NOMO-1 treated with DMSO at 0.1 percent for 48 hours (cell line): ENCODE measurements around the gene TCP11.
A peak's percentile ranks its signal among the peaks of the same experiment; 100 is the strongest.
"Not testable (repeated sequence)": the region's sequence is repeated elsewhere in the genome, so short reads cannot be mapped to it uniquely, and the experiment has no call there.

Experiments used
- DNase-seq: peaks from one replicate; lab custom pipeline; 2025; ENCODE audit not compliant: unreplicated experiment; lab: John Stamatoyannopoulos, UW

The TCP11 gene

DNA sequence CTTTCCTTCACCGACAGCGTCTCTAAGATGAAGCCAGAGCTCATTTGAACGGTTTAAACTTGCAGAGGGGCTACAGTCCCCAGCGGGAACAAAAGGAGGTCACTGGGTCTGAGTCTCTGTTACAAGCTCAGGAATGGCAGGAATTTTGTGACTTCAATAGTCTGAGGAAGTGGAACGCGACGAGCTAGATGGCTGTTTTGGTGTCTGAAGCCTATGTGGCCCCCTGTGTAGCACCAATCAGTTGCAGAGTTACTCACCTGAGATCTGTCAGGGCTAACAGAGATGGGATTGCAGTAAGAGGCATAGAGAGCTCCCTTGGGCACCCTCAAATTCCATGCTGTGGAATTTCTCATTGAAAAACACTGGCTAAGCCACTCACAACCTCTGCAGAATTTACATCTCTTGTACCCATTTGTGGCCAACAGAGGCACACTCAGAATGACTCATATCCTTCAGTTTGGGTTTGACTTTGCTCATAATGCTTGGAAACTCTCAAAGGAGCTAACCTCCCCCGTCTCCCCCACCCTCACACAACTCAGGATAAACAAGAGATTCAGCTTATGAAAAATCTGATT lies 7.1 kb upstream of the TCP11 start:
- no peak for DNase-seq

DNA sequence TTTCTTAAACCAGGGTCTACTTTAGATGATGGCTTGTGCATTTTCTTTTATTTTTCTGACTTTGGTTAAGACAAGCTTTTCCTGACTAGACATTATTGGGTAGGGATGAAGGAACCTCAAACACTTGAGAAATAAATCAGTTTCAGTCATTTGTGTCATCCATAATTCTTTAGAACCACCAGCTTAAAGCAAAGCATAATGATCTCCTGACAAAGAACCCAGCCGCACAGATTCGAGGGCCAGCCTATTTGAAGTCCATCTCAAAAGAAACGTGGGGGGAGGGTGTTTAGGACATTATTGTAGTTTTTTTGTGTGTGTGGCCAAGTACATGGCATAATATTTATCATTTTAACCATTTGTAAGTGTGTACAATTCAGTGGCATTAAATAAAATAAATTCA lies 6.3 kb upstream of the TCP11 start:
- DNase-seq, result no peak

DNA sequence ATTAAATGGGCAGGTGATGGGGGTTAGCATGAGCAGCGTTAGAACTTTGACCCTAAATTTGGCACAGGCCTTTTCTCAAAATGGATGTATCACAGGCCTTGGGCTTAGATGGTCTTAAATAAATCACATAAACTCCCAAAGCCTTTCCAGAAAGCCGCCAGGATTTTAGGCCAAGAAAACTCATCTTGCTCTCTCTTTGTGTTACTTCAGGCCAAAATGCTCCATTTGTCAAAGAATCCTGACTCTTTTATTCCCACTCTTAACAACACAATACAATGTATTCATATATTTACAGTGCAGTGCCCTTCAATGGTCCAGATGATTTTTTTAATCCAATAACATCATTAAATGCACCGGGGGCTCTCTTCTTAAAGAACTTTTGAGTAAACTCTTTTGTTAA lies 5.9 kb upstream of the TCP11 start:
- no peak for DNase-seq

DNA sequence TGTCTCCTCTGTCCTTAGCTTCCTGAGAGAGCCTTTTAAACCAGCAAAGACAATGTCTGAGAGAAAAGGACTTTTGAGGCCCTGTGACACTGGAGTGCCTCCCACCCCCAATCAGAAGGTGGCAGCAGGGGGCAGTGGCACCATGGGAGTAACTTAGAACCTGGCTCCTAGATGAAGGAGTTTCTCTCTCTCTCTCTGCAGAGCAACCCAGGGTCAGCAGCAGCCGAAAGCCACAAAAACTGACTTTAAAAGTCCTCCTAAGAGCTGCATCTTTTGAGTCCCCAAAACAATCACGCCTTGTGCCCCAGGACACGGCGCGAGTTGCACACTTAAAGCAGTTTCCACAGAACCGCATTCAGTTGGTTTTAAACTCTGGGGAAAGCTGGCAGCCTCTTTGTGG lies 5.3 kb upstream of the TCP11 start:
- DNase-seq, result peak; percentile 25

DNA sequence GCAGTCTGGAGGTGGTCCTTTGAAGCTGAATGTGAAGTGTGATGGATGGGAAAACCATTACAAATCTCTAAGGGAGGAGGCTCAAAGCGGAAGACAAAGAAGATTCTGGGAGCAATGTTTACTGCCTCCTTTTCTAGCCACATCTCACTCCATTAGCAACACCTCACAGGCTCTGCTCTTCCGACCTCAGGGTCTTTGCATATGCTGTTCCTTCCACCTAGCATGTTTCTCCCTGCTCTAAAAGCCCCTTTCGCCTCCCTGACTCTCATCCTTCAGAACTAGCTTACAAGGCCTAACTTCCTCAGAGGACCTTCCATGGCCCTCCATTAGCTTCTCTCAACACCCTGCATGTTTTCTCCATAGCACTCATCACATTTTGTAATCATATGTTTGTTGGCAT lies 4.6 kb upstream of the TCP11 start:
- no peak for DNase-seq

DNA sequence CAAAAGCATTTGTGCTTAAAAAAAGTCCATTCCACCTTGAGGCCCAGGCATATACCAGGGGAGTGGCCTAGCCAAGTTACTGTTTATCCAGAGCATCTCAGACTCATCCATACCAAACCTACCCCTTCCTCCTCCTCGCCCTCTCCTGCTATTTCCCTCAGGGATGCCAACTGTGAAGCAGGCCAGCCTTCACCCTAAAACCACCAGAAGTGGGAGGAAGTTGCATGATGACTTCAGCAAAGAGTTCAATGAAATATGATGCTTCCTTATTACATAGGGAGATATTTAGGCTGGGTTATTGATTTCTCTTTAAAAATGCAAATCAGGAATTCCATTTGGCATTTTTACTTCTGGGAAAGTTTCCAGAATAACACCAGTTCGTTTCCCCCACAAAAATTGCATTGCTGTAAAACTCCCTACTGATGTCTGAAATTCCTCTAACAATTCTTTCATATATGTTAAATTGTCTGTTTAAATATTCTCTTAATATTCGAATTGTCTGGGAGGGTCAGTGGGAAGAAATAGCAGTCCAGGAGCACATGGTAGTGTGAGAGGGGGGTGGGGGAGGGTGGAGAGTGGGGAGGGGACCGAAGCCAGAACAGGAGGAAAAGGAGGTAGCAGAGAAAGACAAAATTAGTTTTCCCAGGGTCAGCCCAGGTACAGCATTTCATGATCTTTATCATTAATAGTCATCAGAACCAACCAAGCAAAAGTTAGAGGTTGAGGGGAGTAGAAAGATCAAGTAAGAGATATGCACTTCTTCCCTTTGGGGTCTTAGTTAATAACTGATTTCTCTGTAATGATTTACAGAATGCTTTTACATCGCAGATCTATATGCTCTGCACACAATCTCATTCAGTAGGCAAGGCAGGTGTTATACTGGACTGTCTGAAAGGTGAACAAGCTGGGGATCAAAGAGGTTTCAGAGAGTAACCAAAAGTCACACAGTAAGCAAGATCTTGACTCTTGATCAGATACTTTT lies 1.7 kb upstream of the TCP11 start:
- no peak for DNase-seq

DNA sequence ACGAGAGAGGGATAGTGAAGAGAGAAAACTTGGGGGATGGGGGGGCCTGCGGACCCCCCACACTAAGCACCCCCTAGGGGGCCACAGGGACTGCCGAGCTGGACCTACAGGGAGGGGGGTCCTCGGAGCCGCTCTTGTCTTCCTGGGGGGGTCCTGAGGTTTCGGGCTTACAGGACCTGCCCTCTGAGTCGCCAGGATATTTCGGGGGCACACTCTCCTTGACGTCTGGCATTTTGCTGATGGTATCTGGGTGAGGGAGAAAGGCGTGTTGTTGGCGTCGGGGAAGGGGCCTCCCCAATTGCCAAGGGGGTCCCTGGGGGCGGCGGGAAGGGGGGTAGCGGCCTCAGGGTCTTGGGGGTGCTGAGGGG lies 516 bp downstream of the TCP11 start:
- no peak for DNase-seq

DNA sequence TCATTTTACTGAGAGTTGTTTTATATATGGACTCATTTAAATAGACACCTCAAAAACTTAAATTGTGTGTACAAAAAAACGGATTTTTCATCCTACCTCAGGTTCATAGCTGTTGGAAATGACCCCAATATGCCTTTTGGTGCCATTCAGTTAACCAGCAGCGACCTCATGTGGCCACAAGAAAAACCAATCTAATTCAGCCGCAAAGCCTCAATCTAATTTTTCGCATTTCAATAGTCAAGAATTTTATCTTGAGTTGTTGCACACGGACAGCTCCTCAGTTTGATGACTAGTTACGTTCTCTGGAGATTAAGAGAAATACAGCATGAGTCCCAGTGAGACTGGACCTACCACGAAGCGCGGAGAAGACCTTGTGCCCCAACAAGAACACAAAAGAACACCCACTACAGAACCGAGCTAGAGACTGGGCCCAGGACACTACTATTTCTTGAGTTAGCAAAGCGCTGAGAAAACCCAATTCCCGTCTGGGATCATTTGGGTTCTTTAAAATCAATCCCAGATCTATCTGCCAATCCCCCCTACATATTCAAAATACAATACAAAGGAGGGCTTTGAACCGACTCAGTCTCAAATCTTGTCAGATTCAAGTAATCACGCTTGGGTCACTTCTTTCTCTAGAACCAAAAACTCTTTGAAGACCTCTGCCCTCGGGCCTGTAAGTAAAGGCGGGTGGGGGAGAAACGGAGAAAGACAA lies 1.1 kb downstream of the TCP11 start:
- peak; percentile 48 for DNase-seq

DNA sequence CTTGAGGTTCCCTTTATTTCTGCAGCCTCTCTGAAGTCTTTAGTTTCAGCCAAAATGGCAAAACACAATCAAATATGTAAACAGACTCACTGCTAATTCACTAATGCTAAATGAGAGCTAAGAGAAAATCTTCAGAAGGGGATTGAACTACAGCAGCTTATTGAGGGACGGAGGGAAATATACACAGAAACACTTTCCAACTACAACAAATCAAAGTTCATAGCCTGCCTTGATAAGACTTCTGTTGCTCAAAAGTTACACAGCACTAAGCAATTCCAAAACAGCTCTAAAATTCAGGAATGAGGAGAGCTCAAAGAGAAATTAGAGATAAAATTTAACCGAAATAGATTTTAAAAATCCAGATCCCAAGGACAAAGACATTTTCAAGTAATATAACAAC lies 1.7 kb downstream of the TCP11 start:
- DNase-seq, result no peak

DNA sequence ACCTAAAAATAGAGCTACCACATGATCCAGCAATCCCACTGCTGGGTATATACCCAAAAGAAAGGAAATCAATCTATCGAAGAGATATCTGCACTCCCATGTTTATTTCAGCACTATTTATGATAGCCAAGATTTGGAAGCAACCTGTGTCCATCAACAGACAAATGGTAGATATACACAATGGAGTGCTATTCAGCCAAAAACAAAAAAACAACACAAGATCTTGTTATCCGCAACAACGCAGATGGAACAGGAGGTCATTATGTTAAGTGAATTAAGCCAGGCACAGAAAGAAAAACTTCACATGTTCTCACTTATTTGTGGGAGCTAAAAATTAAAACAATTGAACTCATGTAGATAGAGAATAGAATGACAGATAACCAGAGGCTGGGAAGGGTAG lies 2.9 kb downstream of the TCP11 start:
- DNase-seq, result not testable (repeated sequence)

DNA sequence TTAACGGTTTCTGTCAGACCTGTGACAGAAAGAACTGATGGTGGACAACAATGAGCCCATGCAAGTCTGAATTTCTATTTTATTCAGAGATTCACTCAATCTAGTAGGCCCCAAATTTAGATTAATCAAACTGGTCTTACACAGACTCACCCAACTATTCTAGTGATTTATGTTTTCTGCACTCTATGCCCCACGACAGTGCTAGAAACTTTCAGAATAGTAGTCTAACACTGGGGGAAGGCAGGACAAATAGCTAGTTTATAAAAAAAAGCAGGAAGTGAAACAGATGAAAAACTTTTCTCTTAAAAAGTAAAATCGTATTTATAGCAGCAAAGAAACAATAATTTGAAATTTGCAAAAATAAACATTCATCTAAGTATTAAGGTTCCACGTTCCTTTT lies 5.0 kb downstream of the TCP11 start:
- DNase-seq, result peak; percentile 14

DNA sequence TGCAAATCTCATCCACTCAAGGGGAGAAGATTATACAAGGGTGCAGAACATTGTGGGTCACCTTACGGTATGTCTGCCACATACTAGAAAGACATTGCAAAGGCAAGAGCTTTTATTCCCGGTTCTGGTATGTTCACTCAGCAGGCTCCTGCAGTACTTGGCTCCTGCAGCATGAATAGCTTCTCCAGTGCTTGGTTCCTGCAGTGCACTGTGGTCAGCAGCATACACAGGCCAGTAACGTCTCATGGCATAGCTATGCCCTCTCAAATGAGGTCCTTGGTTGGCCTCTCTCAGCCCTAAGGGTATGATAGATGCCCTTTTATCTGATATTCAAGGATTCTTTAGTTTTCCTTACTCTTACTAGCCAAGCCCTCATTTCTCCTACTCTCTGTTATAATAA lies 12.6 kb downstream of the TCP11 start:
- no peak for DNase-seq

DNA sequence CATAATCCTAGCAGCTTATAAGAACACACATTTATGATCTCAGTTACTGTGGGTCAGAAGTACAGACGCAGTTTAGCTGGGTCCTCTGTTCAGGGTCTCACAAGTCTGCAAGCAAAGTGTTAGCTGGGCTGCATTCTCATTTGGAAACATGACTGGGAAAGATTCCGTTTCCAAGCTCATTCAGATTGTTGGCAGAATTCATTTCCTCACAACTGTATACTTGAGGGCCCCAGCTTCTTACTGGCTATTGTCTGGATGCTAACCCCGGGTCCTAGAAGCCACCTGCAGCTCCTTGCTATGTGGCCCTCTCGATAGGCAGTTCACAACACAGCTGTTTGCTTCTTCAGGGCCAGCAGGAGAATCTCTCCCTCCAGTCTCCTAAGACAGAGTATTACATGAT lies 13.1 kb downstream of the TCP11 start:
- DNase-seq, result no peak

DNA sequence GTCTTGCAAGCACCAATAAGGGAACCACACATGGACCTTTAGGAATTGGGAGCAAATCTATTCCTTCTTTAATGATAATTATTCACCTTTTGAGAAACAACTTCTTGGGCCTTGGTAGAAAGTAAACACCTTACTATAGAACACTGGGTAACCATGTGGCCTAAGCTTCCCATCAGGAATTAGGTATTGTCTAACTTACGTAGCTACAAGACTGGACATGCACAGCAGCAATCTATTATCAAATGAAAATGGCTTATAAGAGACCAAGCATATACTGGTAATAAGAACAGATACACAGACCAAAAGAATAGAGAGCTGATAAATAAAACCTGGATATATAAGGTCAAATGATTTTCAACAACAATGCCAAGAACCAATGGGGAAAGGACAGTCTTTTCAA lies 16.8 kb downstream of the TCP11 start:
- DNase-seq, result no peak

DNA sequence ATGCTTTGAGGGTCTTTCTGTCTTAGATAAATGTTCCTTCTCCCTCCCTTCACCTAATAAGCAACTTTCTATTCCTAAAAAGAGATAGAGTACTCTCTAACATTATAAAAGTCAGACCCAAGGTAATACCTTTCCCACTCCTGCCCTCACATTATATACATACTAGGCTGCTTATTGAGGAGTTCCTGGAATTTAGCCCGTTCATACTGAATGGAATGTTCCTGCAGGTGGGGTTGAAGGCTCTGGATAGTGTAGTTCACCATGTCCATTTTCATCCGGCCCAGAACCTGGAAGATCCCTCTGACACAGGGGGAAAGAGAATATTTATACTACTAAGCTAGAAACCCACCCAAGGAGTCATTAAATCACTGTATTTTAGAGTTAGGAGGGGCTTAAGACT lies 20.4 kb downstream of the TCP11 start:
- no peak for DNase-seq

DNA sequence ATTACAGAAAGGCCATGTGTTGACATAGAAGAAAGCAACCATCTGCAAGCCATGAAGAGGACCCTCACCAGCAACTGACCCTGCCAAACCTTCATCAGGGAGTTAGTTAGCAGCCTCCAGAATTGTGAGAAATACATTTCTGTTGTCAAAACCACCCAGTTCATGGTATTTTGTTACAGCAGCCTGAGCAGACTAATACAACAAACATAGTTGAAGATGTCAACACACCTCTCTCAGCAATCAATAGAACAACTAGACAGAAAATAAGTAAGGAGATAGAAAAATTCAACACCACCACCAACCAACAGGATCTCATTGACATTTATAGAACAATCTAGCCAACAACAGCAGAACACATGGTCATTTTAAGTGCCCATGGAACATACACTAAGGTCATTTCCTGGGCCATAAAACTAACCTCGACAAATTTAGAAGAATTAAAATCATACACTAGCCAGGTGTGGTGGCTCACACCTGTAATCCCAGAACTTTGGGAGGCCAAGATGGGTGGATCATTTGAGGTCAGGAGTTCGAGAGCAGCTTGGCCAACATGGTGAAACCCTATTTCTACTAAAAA lies 32.7 kb downstream of the TCP11 start:
- DNase-seq, result no peak

DNA sequence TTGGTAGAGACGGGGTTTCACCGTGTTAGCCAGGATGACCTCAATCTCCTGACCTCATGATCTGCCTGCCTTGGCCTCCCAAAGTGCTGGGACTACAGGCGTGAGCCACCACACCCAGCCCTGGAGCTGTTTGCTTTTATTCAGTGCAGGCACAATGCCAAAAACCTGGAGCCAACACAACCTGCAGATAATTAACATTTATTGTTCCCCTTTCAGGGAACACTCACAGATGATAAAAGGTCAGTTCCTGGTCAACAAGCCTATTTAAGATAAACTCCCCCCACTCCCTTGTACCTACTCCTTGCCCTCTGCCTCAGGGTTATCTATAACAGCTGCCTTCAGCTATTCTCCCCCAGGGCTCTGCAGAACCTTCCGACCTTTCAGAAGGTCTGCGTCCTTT lies 33.4 kb downstream of the TCP11 start:
- DNase-seq, result not testable (repeated sequence)

DNA sequence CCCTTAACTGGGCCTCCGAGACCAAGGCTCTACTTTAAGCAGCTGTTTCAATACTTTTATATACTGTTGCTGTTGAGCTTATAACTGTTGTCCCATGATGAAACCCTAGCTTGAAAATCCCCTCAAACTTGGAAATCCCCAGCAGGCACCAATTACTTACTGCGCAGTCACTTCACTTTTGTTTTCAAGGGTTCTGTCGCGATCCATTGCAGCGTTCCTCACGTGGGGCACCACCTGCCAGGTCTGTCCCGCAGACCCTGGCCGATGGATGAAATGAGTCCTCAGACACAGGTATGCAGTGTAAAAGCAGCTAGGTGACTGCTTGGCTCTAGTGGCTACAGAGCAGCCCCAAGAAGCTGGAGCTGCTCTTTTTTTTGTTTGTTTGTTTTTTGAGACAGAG lies 33.9 kb downstream of the TCP11 start:
- DNase-seq, result not testable (repeated sequence)

DNA sequence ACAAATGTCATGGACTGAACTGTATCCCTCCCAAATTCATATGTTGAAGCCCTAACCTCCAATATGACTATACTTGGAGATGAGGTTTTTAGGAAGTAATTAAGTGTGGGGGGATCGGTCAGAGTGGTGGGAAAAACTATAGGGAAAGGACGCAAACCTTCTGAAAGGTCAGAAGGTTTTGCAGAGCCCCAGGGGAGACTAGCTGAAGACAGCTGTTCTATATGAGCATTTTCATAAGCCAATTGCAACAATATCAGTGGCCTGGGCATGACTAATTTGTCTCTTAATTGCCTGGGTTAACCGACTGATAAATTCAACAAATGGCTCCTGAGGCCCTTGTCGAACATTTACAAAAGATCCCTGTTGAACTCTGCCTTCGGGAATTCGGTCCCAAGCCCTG lies 35.1 kb downstream of the TCP11 start:
- DNase-seq, result not testable (repeated sequence)

DNA sequence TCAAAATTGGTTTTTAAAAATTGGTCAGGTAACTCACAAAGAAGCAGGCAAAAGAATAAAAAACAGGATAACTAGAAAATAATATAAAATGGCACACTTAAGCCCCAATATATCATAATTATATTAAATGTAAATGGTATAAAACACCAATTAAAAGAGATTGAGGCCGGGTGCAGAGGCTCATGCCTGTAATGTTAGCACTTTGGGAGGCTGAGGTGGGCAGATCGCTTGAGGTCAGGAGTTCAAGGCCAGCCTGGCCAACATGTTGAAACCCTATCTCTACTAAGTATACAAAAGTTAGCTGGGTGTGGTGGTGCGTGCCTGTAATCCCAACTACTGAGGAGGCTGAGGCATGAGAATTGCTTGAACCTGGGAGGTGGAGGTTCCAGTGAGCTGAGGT lies 36.1 kb downstream of the TCP11 start:
- DNase-seq, result no peak

DNA sequence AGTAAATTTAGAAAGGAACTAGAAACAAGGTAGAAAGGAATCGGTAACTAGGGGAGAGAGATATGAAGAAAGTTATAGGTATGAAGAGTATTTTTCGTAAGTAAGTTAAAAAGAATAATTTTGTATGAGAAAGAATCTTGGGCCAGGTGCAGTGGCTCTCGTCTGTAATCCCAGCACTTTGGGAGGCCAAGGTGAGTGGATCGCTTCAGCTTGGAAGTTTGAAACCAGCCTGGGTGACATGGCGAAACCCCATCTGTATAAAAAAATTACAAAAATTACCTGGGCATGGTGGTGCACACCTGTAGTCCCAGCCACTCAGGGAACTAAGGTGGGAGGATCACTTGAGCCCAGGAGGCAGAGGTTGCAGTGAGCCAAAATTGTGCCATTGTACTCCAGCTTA lies 42.0 kb downstream of the TCP11 start:
- no peak for DNase-seq
